K562 (cell line): Measurements from ENCODE around the gene RNF114. TPM values are rescaled to one million over a fixed set of nuclear protein-coding genes. Genes with fewer than 3 reads are reported as not detected.
A peak's percentile ranks its signal among the peaks of the same experiment; 100 is the strongest.

Experiments
- CBFA2T2 ChIP-seq: fragments of 450-650 bp; conservative IDR thresholded peaks from 2 replicates; pipeline ENCODE4 v1.6.1; 2017; ENCODE audit warnings: mild to moderate bottlenecking
- CBFB ChIP-seq: sonication (generic); formaldehyde crosslinking; IDR thresholded peaks from 2 replicates; pipeline ENCODE4 v1.4.0; 2020; ENCODE audit warnings: mild to moderate bottlenecking, missing genetic modification reagents
- DACH1 ChIP-seq: fragments of 450-650 bp; IDR thresholded peaks from 2 replicates; pipeline ENCODE4 v1.6.1; 2018; ENCODE audit not compliant: partially characterized antibody
- FIP1L1 ChIP-seq: fragments of 200-400 bp; formaldehyde crosslinking; IDR thresholded peaks from 2 replicates; pipeline ENCODE4 v1.6.1; 2018; ENCODE audit warnings: mild to moderate bottlenecking, low read depth, low read length; ENCODE audit not compliant: poor library complexity, severe bottlenecking
- GATAD2A ChIP-seq: fragments of 450-650 bp; IDR thresholded peaks from 2 replicates; pipeline ENCODE4 v1.6.1; 2017
- KHSRP ChIP-seq: fragments of 450-650 bp; IDR thresholded peaks from 2 replicates; pipeline ENCODE4 v1.6.1; 2017
- MAFK ChIP-seq: IDR thresholded peaks from 2 replicates; pipeline ENCODE4 v1.6.1; 2011; ENCODE audit warnings: low read length, improper control_type of control experiment
- NR0B1 ChIP-seq: fragments of 450-650 bp; IDR thresholded peaks from one replicate; pipeline ENCODE4 v1.6.1; 2018; ENCODE audit warnings: mild to moderate bottlenecking, moderate library complexity; ENCODE audit not compliant: partially characterized antibody
- PRMT5 ChIP-seq: sonication (generic); formaldehyde crosslinking; IDR thresholded peaks from 2 replicates; pipeline ENCODE4 v1.5.0; 2020; ENCODE audit warnings: missing genetic modification reagents
- PTTG1 ChIP-seq: fragments of 450-650 bp; IDR thresholded peaks from 2 replicates; pipeline ENCODE4 v1.6.1; 2016; ENCODE audit warnings: low read depth, mild to moderate bottlenecking, missing genetic modification characterization, missing compliant biosample characterization
- RB1 ChIP-seq: fragments of 450-650 bp; IDR thresholded peaks from 2 replicates; pipeline ENCODE4 v1.6.1; 2017; ENCODE audit warnings: low read depth, mild to moderate bottlenecking
- TCF7 ChIP-seq: sonication (generic); IDR thresholded peaks from 2 replicates; pipeline ENCODE4 v1.6.1; 2016; ENCODE audit warnings: antibody characterized with exemption, borderline replicate concordance
- ZBTB1 ChIP-seq: sonication (generic); formaldehyde crosslinking; IDR thresholded peaks from 2 replicates; pipeline ENCODE4 v1.8.1; 2023; ENCODE audit warnings: missing genetic modification reagents, low read depth, mild to moderate bottlenecking, borderline replicate concordance
- ZNF3 ChIP-seq: fragments of 250-450 bp; sonication (Bioruptor Pico); IDR thresholded peaks from 2 replicates; pipeline ENCODE4 v1.5.0; 2021; ENCODE audit warnings: mild to moderate bottlenecking, moderate library complexity
- ZNF644 ChIP-seq: fragments of 200-800 bp; sonication (Bioruptor generic); IDR thresholded peaks from 2 replicates; pipeline ENCODE4 v1.6.1; 2016; ENCODE audit warnings: low read depth, missing genetic modification characterization, missing compliant biosample characterization
- polyA plus RNA-seq, 8 experiments: library from polyadenylated mRNA; depleted of rRNA in 4 of 8; stranded (reverse) in 5 of 8; unstranded in 3 of 8; fragments of >200 nt; fragmentation: Nextera tagmentation in 2 of 8; fragmentation: Illumina TruSeq in 1 of 8; extraction: Ambion mirVana in 2 of 8; extraction: Trizol in 1 of 8; gene quantifications; 2 replicates each; pipeline versions ENCODE4 v1.2.1 to v1.2.3, GENCODE V29; 2011 to 2014; ENCODE audit warnings: inconsistent platforms in 1 of 8, missing spikeins in 1 of 8
- total RNA-seq, 7 experiments: library from RNA; depleted of rRNA in 6 of 7; stranded (reverse); fragments of >200 nt in 6 of 7; fragmentation: Illumina TruSeq in 2 of 7; extraction: Trizol in 2 of 7; gene quantifications; 2 replicates each; pipeline versions ENCODE4 v1.2.1 to v1.2.3, GENCODE V29; 2011 to 2021; ENCODE audit warnings: low replicate concordance in 1 of 7
- TF ChIP-seq, protein P1 (sequence below): sonication (generic); formaldehyde crosslinking; IDR thresholded peaks from 2 replicates; pipeline ENCODE4 v1.8.0; 2022; ENCODE audit warnings: missing genetic modification reagents, mild to moderate bottlenecking, borderline replicate concordance
- TF ChIP-seq, protein P2 (sequence below): sonication (generic); formaldehyde crosslinking; IDR thresholded peaks from 2 replicates; pipeline ENCODE4 v1.8.1; 2023; ENCODE audit warnings: missing genetic modification reagents, mild to moderate bottlenecking, borderline replicate concordance
- TF ChIP-seq, protein P3 (sequence below): sonication (generic); formaldehyde crosslinking; IDR thresholded peaks from 2 replicates; pipeline ENCODE4 v1.5.0; 2020; ENCODE audit warnings: missing genetic modification reagents

The RNF114 gene
- total and polyA plus RNA-seq, 9 of the 15 experiments (the other 6 are each of a cell fraction or from before 2014, with no cell fraction given): 38.6 to 111 (median 62.6) TPM

DNA sequence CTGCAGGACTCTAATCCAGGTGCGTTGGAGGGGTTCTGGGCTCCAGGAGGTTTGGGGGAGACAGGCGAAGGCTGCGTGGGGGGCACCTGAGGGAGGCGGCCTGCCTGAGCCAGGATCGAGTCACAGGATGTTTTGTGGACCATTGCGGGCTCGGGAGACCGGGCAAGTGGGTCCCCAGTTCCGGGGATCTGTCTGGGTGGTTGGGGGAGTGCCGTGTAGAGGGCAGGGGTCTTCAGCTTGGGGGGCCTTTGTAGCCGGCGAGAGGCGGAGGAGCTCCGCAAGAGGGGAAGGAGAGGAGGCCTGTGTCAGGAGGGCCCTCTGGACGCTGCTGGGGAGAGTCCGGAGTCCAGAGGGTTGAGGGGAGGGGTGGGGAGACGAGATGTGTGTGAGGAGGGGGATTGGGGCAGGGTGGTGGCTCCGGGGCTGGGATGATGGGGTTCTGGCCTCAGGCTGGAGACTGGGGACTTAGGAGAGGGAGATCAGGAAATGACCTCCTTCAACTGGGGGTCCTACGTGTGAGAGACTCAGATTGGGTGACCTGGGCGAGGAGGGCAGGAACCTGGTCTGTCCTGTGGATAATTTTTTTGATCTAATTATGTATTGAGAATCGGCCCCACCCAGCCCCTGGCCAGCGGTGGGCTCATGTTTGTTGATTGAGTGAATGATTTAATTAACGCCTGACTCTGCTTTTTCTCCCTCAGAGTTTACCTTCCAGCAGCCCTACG lies 47.1 kb downstream of the RNF114 start (continued):
- no peak for TF ChIP-seq KHSRP
- TF ChIP-seq PRMT5: peak; percentile 40; the same call in 1 of the 2 replicates
- no peak for TF ChIP-seq ZNF644 (tag)
- no peak for TF ChIP-seq FIP1L1
- no peak for TF ChIP-seq TCF7
- no peak for TF ChIP-seq DACH1
- TF ChIP-seq, protein P1, sequence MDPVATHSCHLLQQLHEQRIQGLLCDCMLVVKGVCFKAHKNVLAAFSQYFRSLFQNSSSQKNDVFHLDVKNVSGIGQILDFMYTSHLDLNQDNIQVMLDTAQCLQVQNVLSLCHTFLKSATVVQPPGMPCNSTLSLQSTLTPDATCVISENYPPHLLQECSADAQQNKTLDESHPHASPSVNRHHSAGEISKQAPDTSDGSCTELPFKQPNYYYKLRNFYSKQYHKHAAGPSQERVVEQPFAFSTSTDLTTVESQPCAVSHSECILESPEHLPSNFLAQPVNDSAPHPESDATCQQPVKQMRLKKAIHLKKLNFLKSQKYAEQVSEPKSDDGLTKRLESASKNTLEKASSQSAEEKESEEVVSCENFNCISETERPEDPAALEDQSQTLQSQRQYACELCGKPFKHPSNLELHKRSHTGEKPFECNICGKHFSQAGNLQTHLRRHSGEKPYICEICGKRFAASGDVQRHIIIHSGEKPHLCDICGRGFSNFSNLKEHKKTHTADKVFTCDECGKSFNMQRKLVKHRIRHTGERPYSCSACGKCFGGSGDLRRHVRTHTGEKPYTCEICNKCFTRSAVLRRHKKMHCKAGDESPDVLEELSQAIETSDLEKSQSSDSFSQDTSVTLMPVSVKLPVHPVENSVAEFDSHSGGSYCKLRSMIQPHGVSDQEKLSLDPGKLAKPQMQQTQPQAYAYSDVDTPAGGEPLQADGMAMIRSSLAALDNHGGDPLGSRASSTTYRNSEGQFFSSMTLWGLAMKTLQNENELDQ (CRISPR knock-in tag): no peak
- no peak for TF ChIP-seq MAFK
- TF ChIP-seq NR0B1: no peak
- TF ChIP-seq CBFB (CRISPR knock-in tag): peak; percentile 68; the same call in 1 of the 2 replicates
- TF ChIP-seq, protein P2, sequence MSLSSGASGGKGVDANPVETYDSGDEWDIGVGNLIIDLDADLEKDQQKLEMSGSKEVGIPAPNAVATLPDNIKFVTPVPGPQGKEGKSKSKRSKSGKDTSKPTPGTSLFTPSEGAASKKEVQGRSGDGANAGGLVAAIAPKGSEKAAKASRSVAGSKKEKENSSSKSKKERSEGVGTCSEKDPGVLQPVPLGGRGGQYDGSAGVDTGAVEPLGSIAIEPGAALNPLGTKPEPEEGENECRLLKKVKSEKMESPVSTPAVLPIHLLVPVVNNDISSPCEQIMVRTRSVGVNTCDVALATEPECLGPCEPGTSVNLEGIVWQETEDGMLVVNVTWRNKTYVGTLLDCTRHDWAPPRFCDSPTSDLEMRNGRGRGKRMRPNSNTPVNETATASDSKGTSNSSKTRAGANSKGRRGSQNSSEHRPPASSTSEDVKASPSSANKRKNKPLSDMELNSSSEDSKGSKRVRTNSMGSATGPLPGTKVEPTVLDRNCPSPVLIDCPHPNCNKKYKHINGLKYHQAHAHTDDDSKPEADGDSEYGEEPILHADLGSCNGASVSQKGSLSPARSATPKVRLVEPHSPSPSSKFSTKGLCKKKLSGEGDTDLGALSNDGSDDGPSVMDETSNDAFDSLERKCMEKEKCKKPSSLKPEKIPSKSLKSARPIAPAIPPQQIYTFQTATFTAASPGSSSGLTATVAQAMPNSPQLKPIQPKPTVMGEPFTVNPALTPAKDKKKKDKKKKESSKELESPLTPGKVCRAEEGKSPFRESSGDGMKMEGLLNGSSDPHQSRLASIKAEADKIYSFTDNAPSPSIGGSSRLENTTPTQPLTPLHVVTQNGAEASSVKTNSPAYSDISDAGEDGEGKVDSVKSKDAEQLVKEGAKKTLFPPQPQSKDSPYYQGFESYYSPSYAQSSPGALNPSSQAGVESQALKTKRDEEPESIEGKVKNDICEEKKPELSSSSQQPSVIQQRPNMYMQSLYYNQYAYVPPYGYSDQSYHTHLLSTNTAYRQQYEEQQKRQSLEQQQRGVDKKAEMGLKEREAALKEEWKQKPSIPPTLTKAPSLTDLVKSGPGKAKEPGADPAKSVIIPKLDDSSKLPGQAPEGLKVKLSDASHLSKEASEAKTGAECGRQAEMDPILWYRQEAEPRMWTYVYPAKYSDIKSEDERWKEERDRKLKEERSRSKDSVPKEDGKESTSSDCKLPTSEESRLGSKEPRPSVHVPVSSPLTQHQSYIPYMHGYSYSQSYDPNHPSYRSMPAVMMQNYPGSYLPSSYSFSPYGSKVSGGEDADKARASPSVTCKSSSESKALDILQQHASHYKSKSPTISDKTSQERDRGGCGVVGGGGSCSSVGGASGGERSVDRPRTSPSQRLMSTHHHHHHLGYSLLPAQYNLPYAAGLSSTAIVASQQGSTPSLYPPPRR (CRISPR knock-in tag): no peak
- no peak for TF ChIP-seq ZNF3
- TF ChIP-seq, protein P3, sequence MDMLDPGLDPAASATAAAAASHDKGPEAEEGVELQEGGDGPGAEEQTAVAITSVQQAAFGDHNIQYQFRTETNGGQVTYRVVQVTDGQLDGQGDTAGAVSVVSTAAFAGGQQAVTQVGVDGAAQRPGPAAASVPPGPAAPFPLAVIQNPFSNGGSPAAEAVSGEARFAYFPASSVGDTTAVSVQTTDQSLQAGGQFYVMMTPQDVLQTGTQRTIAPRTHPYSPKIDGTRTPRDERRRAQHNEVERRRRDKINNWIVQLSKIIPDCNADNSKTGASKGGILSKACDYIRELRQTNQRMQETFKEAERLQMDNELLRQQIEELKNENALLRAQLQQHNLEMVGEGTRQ (CRISPR knock-in tag): no peak
- TF ChIP-seq CBFA2T2: no peak
- TF ChIP-seq RB1: 0 out of 2 replicates have a peak, but pooled peaks have one; percentile 1
- no peak for TF ChIP-seq PTTG1
- no peak for TF ChIP-seq ZBTB1
- peak; percentile 62 for TF ChIP-seq GATAD2A
